Activated B cell treated with CpG ODN at 0.5 μM for 24 hours (primary cell): ENCODE data around the gene PPM1N. TPM values are rescaled to one million over a fixed set of nuclear protein-coding genes. Genes with fewer than 3 reads are reported as not detected.
A peak's percentile ranks its signal among the peaks of the same experiment; 100 is the strongest.

Experiments used
- ATAC-seq: fragments of 200-7000 bp; cut with Tn5 transposase; one replicate; pipeline ENCODE4 v1.10.0; 2021; ENCODE audit warnings: low read depth, mild to moderate bottlenecking, moderate library complexity
- CTCF ChIA-PET: fragments of 350-600 bp; sonication (Branson Sonifier 250); formaldehyde crosslinking; loops from one replicate; lab custom pipeline; 2021; ENCODE audit warnings: antibody characterized with exemption; lab: Charles Lee
- POLR2A ChIA-PET: fragments of 350-600 bp; sonication (Branson Sonifier 250); formaldehyde crosslinking; loops from one replicate; lab custom pipeline; 2021; ENCODE audit warnings: antibody characterized with exemption; lab: Charles Lee
- DNase-seq: peaks from one replicate; pipeline ENCODE4 v3.0.0; 2022
- H3K27ac Mint-ChIP-seq: one replicate; pipeline ENCODE4 v1.8.0; 2020; ENCODE audit warnings: mixed read lengths
- H3K27me3 Mint-ChIP-seq: one replicate; pipeline ENCODE4 v1.8.0; 2021; ENCODE audit warnings: mixed read lengths
- H3K36me3 Mint-ChIP-seq: one replicate; pipeline ENCODE4 v1.8.0; 2021; ENCODE audit warnings: low read depth, mixed read lengths
- H3K4me1 Mint-ChIP-seq: one replicate; pipeline ENCODE4 v1.8.0; 2021; ENCODE audit warnings: mixed read lengths
- H3K4me3 Mint-ChIP-seq: one replicate; pipeline ENCODE4 v1.8.0; 2020; ENCODE audit warnings: mild to moderate bottlenecking, mixed read lengths
- H3K9me3 Mint-ChIP-seq: one replicate; pipeline ENCODE4 v1.8.0; 2020; ENCODE audit warnings: mixed read lengths
- intact Hi-C: fragments of 100-400 bp; cut with micrococcal nuclease; formaldehyde crosslinking; loops from one replicate; pipeline ENCODE4 v1.15.1; 2024
- total RNA-seq: library from RNA; stranded (reverse); gene quantifications from 2 replicates; pipeline ENCODE4 v1.2.3, GENCODE V29; 2022
- TF ChIP-seq, protein P1 (sequence below): fragments of 200-600 bp; IDR thresholded peaks from one replicate; pipeline ENCODE4 v1.8.0; 2022; ENCODE audit warnings: antibody characterized with exemption, mild to moderate bottlenecking

PPM1N gene
- total RNA-seq, 1 donor from 2014 or later, result 0.80 TPM

DNA sequence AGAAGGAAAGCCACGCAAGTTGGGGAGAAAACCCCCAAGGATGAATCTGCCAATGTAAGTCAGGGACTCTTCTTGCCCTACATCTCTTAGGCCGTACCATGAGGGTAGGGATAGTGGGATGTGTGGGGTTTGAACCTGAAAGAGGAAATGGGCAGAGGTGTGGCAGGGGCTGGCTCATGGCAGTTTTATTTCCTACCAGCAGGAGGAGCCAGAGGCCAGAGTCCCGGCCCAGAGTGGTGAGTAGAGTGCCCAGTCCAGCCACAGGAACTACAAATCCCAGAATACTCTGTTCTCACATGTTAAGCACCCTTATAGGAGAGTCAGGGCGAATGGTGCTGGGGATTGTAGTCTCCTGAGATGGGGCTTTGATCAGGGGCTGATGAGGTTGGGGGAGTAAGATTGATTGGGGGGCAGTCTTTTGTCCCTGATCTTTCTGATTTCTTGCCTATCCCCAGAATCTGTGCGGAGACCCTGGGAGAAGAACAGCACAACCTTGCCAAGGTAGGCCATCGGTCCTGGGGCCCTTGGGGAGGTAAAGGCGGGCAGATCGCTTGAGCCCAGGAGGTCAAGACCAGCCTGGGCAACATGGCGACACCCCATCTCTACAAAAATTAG, 25.5 kb downstream of the PPM1N start:
- ATAC-seq, result peak; percentile 98
- ChIA-PET CTCF (interaction anchor here (0.7 to 1.4 kb wide), 3 partner anchors 8 to 120 kb away, joined by 3 to 4 read pairs (median 3); no protein-coding TSS in a partner anchor), POLR2A (interaction anchor here (0.6 kb wide), 2 partner anchors 59 to 144 kb away, joined by 3 to 5 read pairs; partner anchors contain the start of gene GIPR)
- no peak overlapping the region for H3K4me3 Mint-ChIP-seq
- H3K9me3 Mint-ChIP-seq, result no peaks in the 10 kb centered on the region
- H3K36me3 Mint-ChIP-seq, result peaks cover 71% of the 10 kb centered on the region
- peak; percentile 62 for DNase-seq
- intact Hi-C loops, result loop anchor here (1.0 kb wide), 7 partner anchors 16 to 170 kb away; partner anchors contain the start of genes OPA3 and VASP
- H3K4me1 Mint-ChIP-seq, result peaks cover 25% of the 10 kb centered on the region
- TF ChIP-seq, protein P1, sequence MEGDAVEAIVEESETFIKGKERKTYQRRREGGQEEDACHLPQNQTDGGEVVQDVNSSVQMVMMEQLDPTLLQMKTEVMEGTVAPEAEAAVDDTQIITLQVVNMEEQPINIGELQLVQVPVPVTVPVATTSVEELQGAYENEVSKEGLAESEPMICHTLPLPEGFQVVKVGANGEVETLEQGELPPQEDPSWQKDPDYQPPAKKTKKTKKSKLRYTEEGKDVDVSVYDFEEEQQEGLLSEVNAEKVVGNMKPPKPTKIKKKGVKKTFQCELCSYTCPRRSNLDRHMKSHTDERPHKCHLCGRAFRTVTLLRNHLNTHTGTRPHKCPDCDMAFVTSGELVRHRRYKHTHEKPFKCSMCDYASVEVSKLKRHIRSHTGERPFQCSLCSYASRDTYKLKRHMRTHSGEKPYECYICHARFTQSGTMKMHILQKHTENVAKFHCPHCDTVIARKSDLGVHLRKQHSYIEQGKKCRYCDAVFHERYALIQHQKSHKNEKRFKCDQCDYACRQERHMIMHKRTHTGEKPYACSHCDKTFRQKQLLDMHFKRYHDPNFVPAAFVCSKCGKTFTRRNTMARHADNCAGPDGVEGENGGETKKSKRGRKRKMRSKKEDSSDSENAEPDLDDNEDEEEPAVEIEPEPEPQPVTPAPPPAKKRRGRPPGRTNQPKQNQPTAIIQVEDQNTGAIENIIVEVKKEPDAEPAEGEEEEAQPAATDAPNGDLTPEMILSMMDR, result peak; percentile 58
- H3K27ac Mint-ChIP-seq, result peak overlapping the region; percentile 71
- no peaks in the 10 kb centered on the region for H3K27me3 Mint-ChIP-seq

- ChIA-PET CTCF (interaction anchor here (0.7 to 1.4 kb wide), 3 partner anchors 9 to 119 kb away, joined by 3 to 4 read pairs (median 3); no protein-coding TSS in a partner anchor), POLR2A (interaction anchor here (0.6 kb wide), 2 partner anchors 59 to 143 kb away, joined by 3 to 5 read pairs; partner anchors contain the start of gene GIPR)
- no peak for DNase-seq
- Mint-ChIP-seq H3K27ac (peak overlapping the region; percentile 71), H3K36me3 (peaks cover 69% of the 10 kb centered on the region), H3K4me3 (no peak overlapping the region), H3K9me3 (no peaks in the 10 kb centered on the region), H3K27me3 (no peaks in the 10 kb centered on the region), H3K4me1 (peaks cover 31% of the 10 kb centered on the region)
- TF ChIP-seq, protein P1, result no peak
- intact Hi-C loops, result no loop called here
- ATAC-seq, result no peak
Observed at GRCh38 chr19:45524575-45525129, 26.4 kb downstream of the PPM1N start.

GRCh38 chr19:45526143-45526542, 27.9 kb downstream of the PPM1N start:
- ATAC-seq (no peak), DNase-seq (no peak)
- CTCF ChIA-PET, result interaction anchor here (2.2 kb wide), 1 partner anchor 32 kb away, joined by 7 read pairs; no protein-coding TSS in a partner anchor
- Mint-ChIP-seq H3K36me3 (peaks cover 59% of the 10 kb centered on the region), H3K27ac (no peak overlapping the region), H3K4me1 (peaks cover 31% of the 10 kb centered on the region), H3K9me3 (no peaks in the 10 kb centered on the region), H3K27me3 (no peaks in the 10 kb centered on the region), H3K4me3 (no peak overlapping the region)
- intact Hi-C loops, result no loop called here
- TF ChIP-seq, protein P1, result no peak
- POLR2A ChIA-PET, result interaction anchor here (1.6 kb wide), 1 partner anchor 9 kb away, joined by 3 read pairs; no protein-coding TSS in a partner anchor

DNA sequence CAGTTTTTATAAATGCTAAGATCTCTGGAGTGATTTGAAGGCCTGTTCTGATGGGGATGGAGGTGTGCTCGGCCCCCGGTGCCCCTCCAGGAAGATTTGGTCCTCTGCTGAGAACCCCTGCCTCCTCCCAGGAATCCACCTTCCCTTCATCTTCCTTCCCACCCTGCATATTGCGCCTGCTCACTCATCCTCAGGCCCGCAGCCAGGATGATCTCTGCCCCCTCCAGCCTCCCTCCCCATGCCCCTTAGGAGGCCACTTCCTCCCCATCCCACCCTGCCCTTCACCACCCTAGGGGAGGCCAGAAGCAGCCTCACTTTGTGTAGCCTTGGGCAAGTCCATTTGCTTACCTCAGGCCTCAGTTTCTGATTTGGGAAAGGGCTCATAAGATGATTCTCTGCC, 28.7 kb downstream of the PPM1N start:
- Mint-ChIP-seq H3K4me3 (no peak overlapping the region), H3K9me3 (no peaks in the 10 kb centered on the region), H3K27ac (peak overlapping the region; percentile 59), H3K36me3 (peaks cover 53% of the 10 kb centered on the region), H3K4me1 (peaks cover 31% of the 10 kb centered on the region), H3K27me3 (no peaks in the 10 kb centered on the region)
- TF ChIP-seq, protein P1, result no peak
- CTCF ChIA-PET, result interaction anchor here (2.2 kb wide), 1 partner anchor 31 kb away, joined by 7 read pairs; no protein-coding TSS in a partner anchor
- intact Hi-C loops, result no loop called here
- no peak for DNase-seq
- POLR2A ChIA-PET, result interaction anchor here (0.7 to 2.4 kb wide), 4 partner anchors 10 to 242 kb away, joined by 3 to 11 read pairs (median 5); partner anchors contain the start of genes RTN2 and SIX5
- no peak for ATAC-seq

DNA sequence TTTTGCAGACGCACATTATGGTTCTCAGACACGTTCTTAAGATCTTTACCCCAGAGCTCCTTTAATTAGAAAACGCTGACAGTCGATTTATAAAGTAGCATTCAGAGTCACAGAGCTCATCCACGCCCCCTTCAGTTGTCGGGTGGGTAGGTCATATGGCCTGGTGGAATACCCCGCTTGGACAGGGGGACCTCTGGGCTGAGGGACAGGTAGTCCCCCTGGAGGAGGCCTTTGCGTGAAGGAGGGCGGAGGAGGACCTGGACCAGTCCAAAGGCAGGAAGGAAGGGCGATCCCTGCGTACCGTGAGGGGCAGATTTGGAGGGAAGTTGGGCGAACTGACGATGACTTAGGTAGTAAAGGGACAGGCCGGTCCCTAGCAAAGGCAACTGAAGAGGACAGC, 29.5 kb downstream of the PPM1N start:
- peak overlapping the region; percentile 30 for H3K27ac Mint-ChIP-seq
- DNase-seq (no peak), ATAC-seq (no peak)
- TF ChIP-seq, protein P1, result no peak
- H3K27me3 Mint-ChIP-seq, result no peaks in the 10 kb centered on the region
- ChIA-PET CTCF (interaction anchor here (2.2 kb wide), 1 partner anchor 31 kb away, joined by 7 read pairs; no protein-coding TSS in a partner anchor), POLR2A (interaction anchor here (0.6 to 2.4 kb wide), 5 partner anchors 11 to 242 kb away, joined by 3 to 11 read pairs (median 4); partner anchors contain the start of genes RTN2 and SIX5)
- H3K9me3 Mint-ChIP-seq, result no peaks in the 10 kb centered on the region
- H3K36me3 Mint-ChIP-seq, result peaks cover 48% of the 10 kb centered on the region
- peaks cover 31% of the 10 kb centered on the region for H3K4me1 Mint-ChIP-seq
- H3K4me3 Mint-ChIP-seq, result no peak overlapping the region
- intact Hi-C loops, result no loop called here
